ENCODE data around the gene LRRC43. TPM values are rescaled to one million over a fixed set of nuclear protein-coding genes. Genes with fewer than 3 reads are reported as not detected.

The LRRC43 gene
- total RNA-seq, 2 experiments from 2014 or later, result not detected

- Histone ChIP-seq H3K4me1 (ENCODE audit: insufficient read depth, low read length) (peaks cover 4% of the 10 kb centered on the region), H3K4me3 (ENCODE audit: low read length) (no peak overlapping the region), H3K36me3 (ENCODE audit: insufficient read depth, low read length) (no peaks in the 10 kb centered on the region), H3K27me3 (ENCODE audit: control insufficient read depth in 1 of 2, insufficient read depth in 2 of 2, low read length in 2 of 2) (no peaks in the 10 kb centered on the region), H3K9me3 (ENCODE audit: control insufficient read depth in 1 of 2, insufficient read depth in 1 of 2, low read length in 2 of 2) (no peaks in the 10 kb centered on the region), H3K27ac (ENCODE audit: low read depth in 1 of 2, low read length in 2 of 2) (no peak overlapping the region)
- H3K36me3 Mint-ChIP-seq (ENCODE audit: low read depth), result no peaks in the 10 kb centered on the region
- no peaks in the 10 kb centered on the region for H3K9me3 Mint-ChIP-seq
- H3K27ac Mint-ChIP-seq, result no peak overlapping the region
- H3K4me1 Mint-ChIP-seq (ENCODE audit: low read depth), result no peaks in the 10 kb centered on the region
- DNase-seq, result no peak
- ChIA-PET POLR2A (no interaction called here), CTCF (no interaction called here)
- intact Hi-C loops (cut with DNase I, micrococcal nuclease), result no loop called here
- no peak for ATAC-seq (ENCODE audit: poor library complexity)
- no peak for TF ChIP-seq CTCF (IDR thresholded peaks at IDR 0.05)
- no peaks in the 10 kb centered on the region for H3K27me3 Mint-ChIP-seq
- H3K4me3 Mint-ChIP-seq, result no peak overlapping the region
Observed at GRCh38 chr12:122160761-122161160, 22.2 kb upstream of the LRRC43 start.

GRCh38 chr12:122161682-122162081 is 21.2 kb upstream of the LRRC43 start:
- Mint-ChIP-seq H3K4me3 (no peak overlapping the region), H3K9me3 (no peaks in the 10 kb centered on the region), H3K27ac (no peak overlapping the region), H3K27me3 (no peaks in the 10 kb centered on the region), H3K36me3 (ENCODE audit: low read depth) (no peaks in the 10 kb centered on the region), H3K4me1 (ENCODE audit: low read depth) (no peaks in the 10 kb centered on the region)
- Histone ChIP-seq H3K4me1 (ENCODE audit: insufficient read depth, low read length) (peaks cover 4% of the 10 kb centered on the region), H3K9me3 (ENCODE audit: control insufficient read depth in 1 of 2, insufficient read depth in 1 of 2, low read length in 2 of 2) (no peaks in the 10 kb centered on the region), H3K4me3 (ENCODE audit: low read length) (no peak overlapping the region), H3K36me3 (ENCODE audit: insufficient read depth, low read length) (no peaks in the 10 kb centered on the region), H3K27me3 (ENCODE audit: control insufficient read depth in 1 of 2, insufficient read depth in 2 of 2, low read length in 2 of 2) (no peaks in the 10 kb centered on the region), H3K27ac (ENCODE audit: low read depth in 1 of 2, low read length in 2 of 2) (no peak overlapping the region)
- peak in 2 of 14 experiments; percentile 24 to 69 for DNase-seq
- TF ChIP-seq CTCF (IDR thresholded peaks at IDR 0.05), result no peak
- intact Hi-C loops (cut with DNase I, micrococcal nuclease), result no loop called here
- ChIA-PET CTCF (no interaction called here), POLR2A (no interaction called here)
- no peak for ATAC-seq (ENCODE audit: poor library complexity)

- ChIA-PET CTCF (no interaction called here), POLR2A (no interaction called here)
- H3K4me1 ChIP-seq (ENCODE audit: insufficient read depth, low read length), result peaks cover 4% of the 10 kb centered on the region
- H3K27me3 Mint-ChIP-seq, result no peaks in the 10 kb centered on the region
- intact Hi-C loops (cut with DNase I, micrococcal nuclease), result no loop called here
- no peak overlapping the region for H3K27ac ChIP-seq (ENCODE audit: low read depth in 1 of 2, low read length in 2 of 2)
- no peaks in the 10 kb centered on the region for H3K36me3 Mint-ChIP-seq (ENCODE audit: low read depth)
- no peak overlapping the region for H3K4me3 ChIP-seq (ENCODE audit: low read length)
- H3K4me3 Mint-ChIP-seq, result no peak overlapping the region
- DNase-seq (peak in 1 of 14 experiments; percentile 27), ATAC-seq (ENCODE audit: poor library complexity) (no peak)
- H3K36me3 ChIP-seq (ENCODE audit: insufficient read depth, low read length), result no peaks in the 10 kb centered on the region
- H3K4me1 Mint-ChIP-seq (ENCODE audit: low read depth), result no peaks in the 10 kb centered on the region
- no peaks in the 10 kb centered on the region for H3K27me3 ChIP-seq (ENCODE audit: control insufficient read depth in 1 of 2, insufficient read depth in 2 of 2, low read length in 2 of 2)
- H3K9me3 Mint-ChIP-seq, result no peaks in the 10 kb centered on the region
- H3K9me3 ChIP-seq (ENCODE audit: control insufficient read depth in 1 of 2, insufficient read depth in 1 of 2, low read length in 2 of 2), result no peaks in the 10 kb centered on the region
- TF ChIP-seq CTCF (IDR thresholded peaks at IDR 0.05), result no peak
- no peak overlapping the region for H3K27ac Mint-ChIP-seq
Observed at GRCh38 chr12:122162976-122163375, 19.9 kb upstream of the LRRC43 start.

Data from CD4-positive, alpha-beta T cell (primary cell).